ENCODE data around the gene WASHC4.

Gene WASHC4

GRCh38 chr12:105214670-105215375 lies 107.3 kb downstream of the WASHC4 start:
- no peak for DNase-seq

- no peak for DNase-seq
These were observed 110.9 kb downstream of the WASHC4 start for GRCh38 chr12:105218434-105218833.
